RPMI8226 (cell line): ENCODE measurements around the gene CR1L.
"Not testable (repeated sequence)": the region's sequence is repeated elsewhere in the genome, so short reads cannot be mapped to it uniquely, and the experiment has no call there.

ENCODE experiments used
- DNase-seq: peaks from one replicate; pipeline ENCODE4 v3.0.0-alpha.2; 2015

Gene CR1L

GRCh38 chr1:207646944-207647579 lies 2.1 kb downstream of the CR1L start:
- no peak for DNase-seq

GRCh38 chr1:207647671-207648333 lies 2.9 kb downstream of the CR1L start:
- DNase-seq: no peak

- DNase-seq: no peak
Measured at GRCh38 chr1:207648334-207649209, 3.6 kb downstream of the CR1L start.

- no peak for DNase-seq
Measured at GRCh38 chr1:207649210-207649753, 4.3 kb downstream of the CR1L start.

- no peak for DNase-seq
Measured at GRCh38 chr1:207649865-207650580, 5.1 kb downstream of the CR1L start.

- DNase-seq: no peak
Measured at GRCh38 chr1:207651583-207651982, 6.7 kb downstream of the CR1L start.

GRCh38 chr1:207654320-207654719 lies 9.4 kb downstream of the CR1L start:
- DNase-seq: no peak

- no peak for DNase-seq
Measured at GRCh38 chr1:207658408-207658807, 13.5 kb downstream of the CR1L start.

GRCh38 chr1:207658904-207659485 lies 14.1 kb downstream of the CR1L start:
- no peak for DNase-seq

- DNase-seq: peak; percentile 10
Measured at GRCh38 chr1:207659545-207660153, 14.7 kb downstream of the CR1L start.

GRCh38 chr1:207661420-207661819 lies 16.5 kb downstream of the CR1L start:
- DNase-seq: not testable (repeated sequence)

- DNase-seq: no peak
Measured at GRCh38 chr1:207666342-207666741, 21.4 kb downstream of the CR1L start.

GRCh38 chr1:207669528-207670009 lies 24.6 kb downstream of the CR1L start:
- no peak for DNase-seq

GRCh38 chr1:207670192-207670591 lies 25.3 kb downstream of the CR1L start:
- DNase-seq: no peak

GRCh38 chr1:207670997-207671396 lies 26.1 kb downstream of the CR1L start:
- no peak for DNase-seq

- DNase-seq: peak; percentile 44
Measured at GRCh38 chr1:207672522-207673130, 27.7 kb downstream of the CR1L start.

GRCh38 chr1:207673399-207673798 lies 28.5 kb downstream of the CR1L start:
- no peak for DNase-seq

- no peak for DNase-seq
Measured at GRCh38 chr1:207676153-207676552, 31.2 kb downstream of the CR1L start.

- DNase-seq: not testable (repeated sequence)
Measured at GRCh38 chr1:207680590-207681388, 35.9 kb downstream of the CR1L start.

- not testable (repeated sequence) for DNase-seq
Measured at GRCh38 chr1:207682872-207683434, 38.0 kb downstream of the CR1L start.
